NCI-H748 (cell line): ENCODE measurements around the gene CKS1B.

ENCODE experiments used
- DNase-seq: peaks from one replicate; lab custom pipeline; 2025; ENCODE audit not compliant: unreplicated experiment; lab: John Stamatoyannopoulos, UW

CKS1B gene

GRCh38 chr1:155000726-155001424, 26.4 kb downstream of the CKS1B start:
- DNase-seq: peak; percentile 68

- no peak for DNase-seq
Measured at GRCh38 chr1:155001425-155001674, 26.9 kb downstream of the CKS1B start.

GRCh38 chr1:155001675-155002463, 27.4 kb downstream of the CKS1B start:
- DNase-seq: peak; percentile 99

- DNase-seq: peak; percentile 65
Measured at GRCh38 chr1:155002464-155003226, 28.2 kb downstream of the CKS1B start, which contains the start of gene ZBTB7B. ZBTB7B (plus strand) TSS chr1:155002802; CDS start chr1:155014661, 11,859 bp downstream.

GRCh38 chr1:155003227-155003765, 28.8 kb downstream of the CKS1B start:
- DNase-seq: peak; percentile 55

- peak; percentile 43 for DNase-seq
Measured at GRCh38 chr1:155003766-155004351, 29.4 kb downstream of the CKS1B start.

GRCh38 chr1:155004352-155005075, 30.0 kb downstream of the CKS1B start:
- DNase-seq: no peak

GRCh38 chr1:155005076-155006011, 30.9 kb downstream of the CKS1B start:
- DNase-seq: no peak

- no peak for DNase-seq
Measured at GRCh38 chr1:155006601-155007101, 32.2 kb downstream of the CKS1B start.

- DNase-seq: no peak
Measured at GRCh38 chr1:155007251-155007828, 32.9 kb downstream of the CKS1B start.

GRCh38 chr1:155008015-155008941, 33.8 kb downstream of the CKS1B start:
- DNase-seq: no peak

GRCh38 chr1:155009221-155009711, 34.8 kb downstream of the CKS1B start:
- no peak for DNase-seq

GRCh38 chr1:155009742-155010141, 35.3 kb downstream of the CKS1B start:
- no peak for DNase-seq

- no peak for DNase-seq
Measured at GRCh38 chr1:155010211-155010918, 35.9 kb downstream of the CKS1B start.

- no peak for DNase-seq
Measured at GRCh38 chr1:155011004-155011416, 36.5 kb downstream of the CKS1B start.

GRCh38 chr1:155011437-155012025, 37.0 kb downstream of the CKS1B start:
- DNase-seq: no peak
